Measurements from ENCODE around the gene SLC30A1. TPM values are rescaled to one million over a fixed set of nuclear protein-coding genes. Genes with fewer than 3 reads are reported as not detected.

SLC30A1 gene
- total and polyA plus RNA-seq, 2 of the 13 experiments (the other 11 are each of a cell fraction or from before 2014, with no cell fraction given), result 5.9 to 24.4 TPM

- TF ChIP-seq HMGXB4 (CRISPR knock-in tag; IDR thresholded peaks at IDR 0.05; ENCODE audit: borderline replicate concordance in 1 of 2, low read depth in 1 of 2) (no peak), CCAR2 (optimal IDR thresholded peaks at IDR 0.05; ENCODE audit: low read depth, low read length) (no peak), MATR3 (CRISPR knock-in tag; IDR thresholded peaks at IDR 0.05) (no peak), SMAD9 (CRISPR knock-in tag; IDR thresholded peaks at IDR 0.05) (no peak), ZFP36 (IDR thresholded peaks at IDR 0.05; ENCODE audit: borderline replicate concordance, low read depth, low read length, partially characterized antibody) (no peak), ZFYVE20 (CRISPR knock-in tag; IDR thresholded peaks at IDR 0.05; ENCODE audit: borderline replicate concordance, low read depth) (no peak), SRF (IDR thresholded peaks at IDR 0.05; ENCODE audit: low read depth, low read length) (no peak), HNF4A (CRISPR knock-in tag; IDR thresholded peaks at IDR 0.05) (peak; percentile 97), NFE2 (CRISPR knock-in tag; IDR thresholded peaks at IDR 0.05) (no peak), GABPA (IDR thresholded peaks at IDR 0.05; ENCODE audit: low read depth, low read length) (no peak), GABPA (CRISPR knock-in tag; IDR thresholded peaks at IDR 0.05; ENCODE audit: low read depth) (no peak), JUNB (CRISPR knock-in tag; IDR thresholded peaks at IDR 0.05; ENCODE audit: borderline replicate concordance) (no peak), SOX6 (IDR thresholded peaks at IDR 0.05) (no peak), SOX6 (CRISPR knock-in tag; IDR thresholded peaks at IDR 0.05) (peak; percentile 76), ZNF580 (CRISPR knock-in tag; IDR thresholded peaks at IDR 0.05; ENCODE audit: borderline replicate concordance, low read depth) (no peak), ASH2L (IDR thresholded peaks at IDR 0.05; ENCODE audit: insufficient read length, low read depth, low read length) (no peak), DPF2 (CRISPR knock-in tag; IDR thresholded peaks at IDR 0.05; ENCODE audit: borderline replicate concordance, low read depth) (no peak), ZNF770 (CRISPR knock-in tag; IDR thresholded peaks at IDR 0.05) (peak; percentile 13; the same call in 1 of the 2 replicates), SOX5 (CRISPR knock-in tag; IDR thresholded peaks at IDR 0.05; ENCODE audit: borderline replicate concordance) (peak; percentile 45; the same call in 1 of the 2 replicates), RBFOX2 (IDR thresholded peaks at IDR 0.05; ENCODE audit: low read depth, low read length) (no peak), ZFX (CRISPR knock-in tag; IDR thresholded peaks at IDR 0.05; ENCODE audit: low read depth) (peak; percentile 68), TEAD2 (CRISPR knock-in tag; IDR thresholded peaks at IDR 0.05) (no peak), ZNF709 (CRISPR knock-in tag; IDR thresholded peaks at IDR 0.05) (no peak), NPAS2 (CRISPR knock-in tag; IDR thresholded peaks at IDR 0.05; ENCODE audit: borderline replicate concordance) (no peak), SATB2 (CRISPR knock-in tag; IDR thresholded peaks at IDR 0.05) (no peak), ZSCAN9 (CRISPR knock-in tag; IDR thresholded peaks at IDR 0.05; ENCODE audit: borderline replicate concordance) (no peak), SRSF4 (IDR thresholded peaks at IDR 0.05; ENCODE audit: low read depth, low read length, poor library complexity, severe bottlenecking) (no peak)
These were observed 40.4 kb upstream of the SLC30A1 start (continued) for GRCh38 chr1:211619033-211619996.

Data from HepG2 (cell line).